ENCODE measurements around the gene OSBPL8.
"Not testable (repeated sequence)": the region's sequence is repeated elsewhere in the genome, so short reads cannot be mapped to it uniquely, and the experiment has no call there.

The OSBPL8 gene

GRCh38 chr12:76520348-76520747, 39.2 kb downstream of the OSBPL8 start:
- FAIRE-seq, result no peak

GRCh38 chr12:76519538-76519937, 40.0 kb downstream of the OSBPL8 start:
- no peak for FAIRE-seq

GRCh38 chr12:76518699-76519098, 40.9 kb downstream of the OSBPL8 start:
- FAIRE-seq, result no peak

DNA sequence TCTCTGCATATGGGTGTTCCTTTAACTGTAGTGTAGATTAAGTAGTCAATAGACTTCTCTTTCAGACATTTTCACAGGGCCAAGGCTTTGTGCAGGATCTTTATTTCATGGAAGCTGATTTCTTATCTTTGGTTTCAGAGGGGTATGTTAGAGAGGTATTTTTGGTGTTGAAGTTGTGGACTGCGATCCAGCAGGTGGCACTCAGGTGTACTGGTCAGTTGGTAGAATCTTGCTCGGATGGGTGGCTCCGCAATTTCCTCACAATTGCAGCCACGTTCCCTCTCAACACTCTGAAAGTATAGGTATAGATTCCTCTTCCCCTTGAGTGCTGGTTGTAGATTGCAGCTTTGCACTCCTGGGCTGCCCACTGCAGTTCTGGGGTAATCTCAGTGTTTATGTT, 44.3 kb downstream of the OSBPL8 start:
- FAIRE-seq, result no peak

- not testable (repeated sequence) for FAIRE-seq
These were observed 48.4 kb downstream of the OSBPL8 start for GRCh38 chr12:76511116-76511716.

DNA sequence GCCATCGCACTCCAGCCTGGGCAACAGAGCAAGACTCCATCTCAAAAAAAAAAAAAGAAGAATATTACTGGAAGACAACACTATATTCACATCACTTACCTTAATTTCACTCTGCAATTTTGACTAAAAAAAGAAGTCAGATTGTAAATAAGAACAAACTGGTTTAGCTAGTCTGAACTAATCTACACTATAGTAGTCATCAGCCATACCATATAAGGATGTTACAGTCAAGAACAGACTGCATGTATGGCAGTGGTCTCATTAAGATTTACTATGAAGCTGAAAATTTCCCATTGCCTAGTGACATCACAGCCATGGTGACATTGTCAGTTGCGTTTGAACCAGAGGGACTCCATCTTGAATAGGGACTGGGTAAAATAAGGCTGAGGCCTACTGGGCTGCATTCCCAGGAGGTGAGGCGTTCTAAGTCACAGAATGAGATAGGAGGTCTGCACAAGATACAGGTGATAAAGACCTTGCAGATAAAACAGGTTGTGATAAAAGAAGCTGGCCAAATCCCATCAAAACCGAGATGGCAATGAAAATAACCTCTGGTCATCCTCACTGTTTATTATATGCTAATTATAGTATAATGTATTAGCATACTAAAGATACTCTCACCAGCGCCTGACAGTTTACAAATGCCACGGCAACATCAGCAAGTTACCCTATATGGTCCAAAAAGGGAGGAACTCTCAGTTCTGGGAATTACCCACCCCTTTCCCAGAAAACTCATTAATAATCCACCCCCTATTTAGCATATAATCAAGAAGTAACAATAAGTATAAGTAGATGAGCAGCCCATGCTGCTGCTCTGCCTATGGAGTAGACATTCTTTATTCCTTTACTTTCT, 51.2 kb downstream of the OSBPL8 start:
- FAIRE-seq, result no peak

DNA sequence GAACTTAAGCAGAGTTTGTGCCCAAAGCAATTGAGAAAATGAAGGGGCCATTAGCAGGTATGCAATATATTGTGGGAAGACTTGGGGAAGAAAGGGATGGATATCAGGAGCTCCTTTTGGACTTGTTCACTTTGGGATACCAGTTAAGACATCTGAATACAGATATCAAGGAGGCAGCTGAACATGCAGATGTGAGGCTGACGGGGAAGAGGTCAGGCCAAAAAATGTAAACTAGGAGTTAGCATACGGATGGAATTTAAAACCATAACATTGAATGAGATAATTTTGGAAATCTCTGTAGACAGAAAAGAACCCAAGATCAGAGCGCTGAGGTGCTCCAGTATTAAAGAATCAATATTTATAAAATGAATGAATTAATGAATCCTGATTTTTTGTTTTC, 53.4 kb downstream of the OSBPL8 start:
- no peak for FAIRE-seq

- FAIRE-seq, result no peak
These were observed 54.5 kb downstream of the OSBPL8 start for GRCh38 chr12:76505050-76505449.

DNA sequence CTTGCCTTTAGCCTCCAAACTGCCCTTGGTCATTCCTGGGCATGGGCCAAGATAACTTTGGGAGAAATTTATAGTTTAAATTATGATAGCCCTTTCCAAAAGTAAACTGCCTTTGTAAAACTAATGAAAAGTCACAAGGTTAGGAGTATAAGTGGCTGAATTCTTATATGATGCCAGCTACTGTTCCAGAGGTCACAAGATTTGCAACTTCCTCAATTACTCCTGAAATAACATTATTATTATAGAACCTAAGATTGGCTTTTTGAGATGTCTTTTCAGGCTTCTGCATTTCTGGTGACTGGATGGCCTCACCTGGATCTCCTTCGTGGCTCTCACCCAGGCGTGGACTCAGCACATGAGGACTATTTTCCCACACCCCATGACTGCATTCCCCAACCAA, 55.0 kb downstream of the OSBPL8 start:
- FAIRE-seq, result no peak

GRCh38 chr12:76503957-76504356, 55.6 kb downstream of the OSBPL8 start:
- FAIRE-seq, result no peak

GRCh38 chr12:76501390-76501789, 58.2 kb downstream of the OSBPL8 start:
- no peak for FAIRE-seq

- FAIRE-seq, result not testable (repeated sequence)
These were observed 60.4 kb downstream of the OSBPL8 start for GRCh38 chr12:76499136-76499535.

- no peak for FAIRE-seq
These were observed 64.0 kb downstream of the OSBPL8 start for GRCh38 chr12:76495556-76495955.

- no peak for FAIRE-seq
These were observed 68.3 kb downstream of the OSBPL8 start for GRCh38 chr12:76491292-76491691.

DNA sequence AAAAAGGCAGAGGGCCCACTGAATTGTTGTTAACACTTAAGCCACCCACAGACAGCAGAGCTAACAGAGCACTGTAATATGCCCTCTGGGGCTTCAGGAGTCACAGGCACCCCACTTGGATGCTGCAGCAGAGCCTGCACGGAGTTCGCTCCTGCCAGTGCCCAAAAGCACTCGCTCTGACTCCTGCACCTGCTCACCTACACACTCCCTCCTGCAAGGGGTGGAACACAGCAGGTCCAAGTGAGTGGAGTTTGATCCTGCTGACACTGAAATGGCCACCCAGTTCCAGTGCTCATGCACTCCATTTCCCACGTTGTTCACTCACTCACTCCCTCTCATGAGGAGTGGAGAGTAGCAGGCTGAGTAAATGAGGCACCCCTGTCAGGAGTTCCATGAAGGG, 68.8 kb downstream of the OSBPL8 start:
- no peak for FAIRE-seq

- no peak for FAIRE-seq
These were observed 69.8 kb downstream of the OSBPL8 start for GRCh38 chr12:76489737-76490136.

- FAIRE-seq, result no peak
These were observed 73.6 kb downstream of the OSBPL8 start for GRCh38 chr12:76486011-76486410.

DNA sequence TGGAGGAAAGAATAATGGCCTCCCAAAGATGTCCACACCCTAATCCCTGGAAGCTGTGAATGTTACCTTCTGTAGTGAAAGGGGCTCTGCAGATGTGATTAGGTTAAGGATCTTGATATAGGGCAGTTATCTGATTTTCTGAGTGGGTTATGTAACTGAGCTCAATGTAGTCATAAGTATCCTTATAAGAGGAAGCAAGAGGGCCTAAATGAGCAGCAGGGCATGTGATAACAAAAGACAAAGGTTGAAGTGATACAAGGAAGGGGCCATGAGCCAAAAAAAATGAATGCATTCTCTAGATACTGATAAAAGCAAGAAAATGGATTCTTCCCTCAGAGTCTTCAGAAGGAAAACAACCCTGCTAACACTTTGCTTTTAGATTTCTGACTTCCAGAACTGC, 78.8 kb downstream of the OSBPL8 start:
- FAIRE-seq, result no peak

- FAIRE-seq, result no peak
These were observed 81.5 kb downstream of the OSBPL8 start for GRCh38 chr12:76478045-76478444.

DNA sequence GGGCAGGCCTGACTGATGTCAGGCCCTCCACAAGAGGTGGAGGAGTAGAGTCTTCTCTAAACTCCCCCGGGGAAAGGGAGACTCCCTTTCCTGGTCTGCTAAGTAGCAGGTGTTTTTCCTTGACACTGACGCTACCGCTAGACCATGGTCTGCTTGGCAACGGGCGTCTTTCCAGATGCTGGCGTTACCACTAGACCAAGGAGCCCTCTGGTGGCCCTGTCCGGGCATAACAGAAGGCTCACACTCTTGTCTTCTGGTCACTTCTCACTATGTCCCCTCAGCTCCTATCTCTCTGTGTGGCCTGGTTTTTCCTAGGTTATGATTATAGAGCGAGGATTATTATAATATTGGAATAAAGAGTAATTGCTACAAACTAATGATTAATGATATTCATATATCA, 86.7 kb downstream of the OSBPL8 start:
- FAIRE-seq, result not testable (repeated sequence)

DNA sequence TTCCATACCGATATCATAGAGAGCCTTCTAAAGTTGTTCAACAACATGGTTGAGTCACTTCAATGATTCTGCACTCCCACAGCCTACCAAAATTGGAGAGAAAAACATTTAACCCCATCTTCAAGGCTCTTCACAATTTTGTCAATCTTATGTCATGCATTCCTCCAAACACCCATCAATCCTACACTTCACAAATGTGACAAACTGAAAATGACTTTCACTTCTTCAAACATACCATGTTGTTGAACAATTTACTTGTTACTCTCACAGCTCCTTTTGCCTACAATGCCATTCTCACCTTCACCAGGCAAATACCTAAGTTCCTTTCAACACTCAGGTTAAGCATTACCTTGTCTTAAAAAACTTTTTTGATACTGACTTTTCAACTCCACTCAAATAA, 88.0 kb downstream of the OSBPL8 start:
- FAIRE-seq, result no peak

GRCh38 chr12:76470028-76470939, 89.3 kb downstream of the OSBPL8 start:
- no peak for FAIRE-seq

- FAIRE-seq, result no peak
These were observed 94.9 kb downstream of the OSBPL8 start for GRCh38 chr12:76464631-76465166.

Data from colon (tissue), 2 donors.